Left renal pelvis (tissue), 4 donors: Measurements from ENCODE around the gene HOXD1. TPM values are rescaled to one million over a fixed set of nuclear protein-coding genes. Genes with fewer than 3 reads are reported as not detected.

ENCODE experiments used
- DNase-seq, 4 donors: peaks; one replicate each; pipeline ENCODE4 v3.0.0-alpha.2; 2013; ENCODE audit warnings: low read depth in 4 of 4, low spot score in 3 of 4
- polyA plus RNA-seq, 4 donors: library from polyadenylated mRNA; unstranded; fragments of 120-200 nt; gene quantifications; one replicate each; pipeline ENCODE4 v1.2.1, GENCODE V29; 2013; ENCODE audit not compliant: insufficient read length in 4 of 4

Gene HOXD1
- polyA plus RNA-seq, 4 donors, result 3.1 to 13.7 (median 8.5) TPM

GRCh38 chr2:176234940-176235339 lies 46.5 kb downstream of the HOXD1 start:
- DNase-seq, result no peak

GRCh38 chr2:176237456-176237855 lies 49.0 kb downstream of the HOXD1 start:
- no peak for DNase-seq

GRCh38 chr2:176239031-176239430 lies 50.6 kb downstream of the HOXD1 start:
- no peak for DNase-seq

- DNase-seq, result no peak
Observed at GRCh38 chr2:176240301-176240700, 51.8 kb downstream of the HOXD1 start.

Other genes with a start within 250 kb of the HOXD1 start
- 10 to 100 TPM; 24.0 to 31.9 (median 27.7) TPM for gene LNPK, start 186.4 kb upstream of the HOXD1 start, polyA plus RNA-seq
- gene EVX2, start 104.7 kb upstream of the HOXD1 start, polyA plus RNA-seq, result under 1 TPM in 2 of 4 donors, not detected in 2; 0.04 to 0.06 TPM
- gene HOXD13, start 95.9 kb upstream of the HOXD1 start, polyA plus RNA-seq, result under 1 TPM; 0.10 to 0.36 (median 0.23) TPM
- gene HOXD12, start 88.9 kb upstream of the HOXD1 start, polyA plus RNA-seq, result under 1 TPM; 0.33 to 0.86 (median 0.51) TPM
- gene HOXD11, start 81.4 kb upstream of the HOXD1 start, polyA plus RNA-seq, result 10 to 100 TPM; 45.8 to 76.0 (median 63.4) TPM
- 100 to 1,000 TPM; 127 to 194 (median 184) TPM for gene HOXD10, start 71.9 kb upstream of the HOXD1 start, polyA plus RNA-seq
- 100 to 1,000 TPM in 1 of 4 donors, 10 to 100 TPM in 3; 58.0 to 106 (median 69.1) TPM for gene HOXD9, start 65.9 kb upstream of the HOXD1 start, polyA plus RNA-seq
- gene HOXD8, start 59.0 kb upstream of the HOXD1 start, polyA plus RNA-seq, result 100 to 1,000 TPM in 3 of 4 donors, 10 to 100 TPM in 1; 42.2 to 245 (median 180) TPM
- 10 to 100 TPM; 32.9 to 66.2 (median 39.4) TPM for gene HOXD4, start 37.1 kb upstream of the HOXD1 start, polyA plus RNA-seq
- 10 to 100 TPM; 13.8 to 31.0 (median 24.6) TPM for gene HOXD3, start 31.4 kb upstream of the HOXD1 start, polyA plus RNA-seq
- gene MTX2, start 80.8 kb downstream of the HOXD1 start, polyA plus RNA-seq, result 100 to 1,000 TPM in 2 of 4 donors, 10 to 100 TPM in 2; 49.0 to 103 (median 96.7) TPM